ENCODE results near the gene PRR36. TPM values are rescaled to one million over a fixed set of nuclear protein-coding genes. Genes with fewer than 3 reads are reported as not detected.
A peak's percentile ranks its signal among the peaks of the same experiment; 100 is the strongest.

PRR36 gene
- total RNA-seq, 2 experiments from 2014 or later: 0.20 TPM; not detected in 1

DNA sequence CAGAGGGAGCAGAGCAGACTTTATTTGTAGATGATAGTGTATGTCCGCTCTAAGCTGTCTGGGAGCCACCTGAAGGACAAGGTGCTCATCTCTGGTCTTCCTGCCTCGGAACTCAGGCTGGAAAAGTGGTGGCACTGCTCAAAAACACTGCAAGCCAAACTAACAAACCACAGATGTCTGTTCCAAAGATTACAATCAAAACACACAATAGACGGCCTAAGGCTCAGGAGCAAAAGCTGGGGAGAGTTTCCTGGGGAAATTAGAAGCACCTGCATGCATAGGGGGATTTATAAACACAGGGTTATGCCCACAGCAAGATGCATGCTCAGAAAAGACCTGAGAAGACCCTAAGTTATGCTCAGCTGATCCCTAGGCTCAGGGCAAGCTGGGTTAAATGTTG is 53.6 kb downstream of the PRR36 start:
- Mint-ChIP-seq H3K27me3 (peaks cover 34% of the 10 kb centered on the region), H3K4me1 (ENCODE audit: low read depth) (peaks cover 1% of the 10 kb centered on the region), H3K9me3 (peaks cover 16% of the 10 kb centered on the region), H3K36me3 (ENCODE audit: low read depth) (peaks cover 1% of the 10 kb centered on the region), H3K27ac (no peak overlapping the region), H3K4me3 (no peak overlapping the region)
- no peak for ATAC-seq
- ChIA-PET CTCF (interaction anchor here (1.6 kb wide), 1 partner anchor 140 kb away, joined by 5 read pairs; the partner anchor contains the start of gene TRAPPC5), POLR2A (interaction anchor here (0.6 to 1.6 kb wide), 2 partner anchors 10 to 81 kb away, joined by 3 to 4 read pairs; no protein-coding TSS in a partner anchor)
- TF ChIP-seq, protein P1, sequence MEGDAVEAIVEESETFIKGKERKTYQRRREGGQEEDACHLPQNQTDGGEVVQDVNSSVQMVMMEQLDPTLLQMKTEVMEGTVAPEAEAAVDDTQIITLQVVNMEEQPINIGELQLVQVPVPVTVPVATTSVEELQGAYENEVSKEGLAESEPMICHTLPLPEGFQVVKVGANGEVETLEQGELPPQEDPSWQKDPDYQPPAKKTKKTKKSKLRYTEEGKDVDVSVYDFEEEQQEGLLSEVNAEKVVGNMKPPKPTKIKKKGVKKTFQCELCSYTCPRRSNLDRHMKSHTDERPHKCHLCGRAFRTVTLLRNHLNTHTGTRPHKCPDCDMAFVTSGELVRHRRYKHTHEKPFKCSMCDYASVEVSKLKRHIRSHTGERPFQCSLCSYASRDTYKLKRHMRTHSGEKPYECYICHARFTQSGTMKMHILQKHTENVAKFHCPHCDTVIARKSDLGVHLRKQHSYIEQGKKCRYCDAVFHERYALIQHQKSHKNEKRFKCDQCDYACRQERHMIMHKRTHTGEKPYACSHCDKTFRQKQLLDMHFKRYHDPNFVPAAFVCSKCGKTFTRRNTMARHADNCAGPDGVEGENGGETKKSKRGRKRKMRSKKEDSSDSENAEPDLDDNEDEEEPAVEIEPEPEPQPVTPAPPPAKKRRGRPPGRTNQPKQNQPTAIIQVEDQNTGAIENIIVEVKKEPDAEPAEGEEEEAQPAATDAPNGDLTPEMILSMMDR (IDR thresholded peaks at IDR 0.05): no peak
- intact Hi-C loops (cut with micrococcal nuclease): no loop called here
- DNase-seq: no peak

DNA sequence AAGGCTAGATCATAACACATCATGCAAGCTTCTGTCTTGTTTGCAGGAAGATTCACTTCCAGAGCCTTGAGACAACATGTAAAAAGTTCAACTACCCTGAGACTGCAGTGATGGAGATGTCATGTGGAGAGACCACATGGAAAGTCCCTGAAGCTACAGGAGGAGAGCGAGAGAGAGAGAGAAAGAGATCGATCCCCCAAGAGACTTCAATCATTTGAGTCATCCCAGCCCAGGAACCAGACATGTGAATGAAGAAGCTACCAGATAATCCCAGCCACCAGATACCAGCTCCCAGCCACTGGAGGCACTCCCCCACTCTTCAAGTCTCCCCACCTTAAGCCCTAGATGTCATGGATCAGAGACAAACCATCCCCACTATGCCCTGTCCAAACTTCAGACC is 54.9 kb downstream of the PRR36 start:
- peaks cover 34% of the 10 kb centered on the region for H3K27me3 Mint-ChIP-seq

DNA sequence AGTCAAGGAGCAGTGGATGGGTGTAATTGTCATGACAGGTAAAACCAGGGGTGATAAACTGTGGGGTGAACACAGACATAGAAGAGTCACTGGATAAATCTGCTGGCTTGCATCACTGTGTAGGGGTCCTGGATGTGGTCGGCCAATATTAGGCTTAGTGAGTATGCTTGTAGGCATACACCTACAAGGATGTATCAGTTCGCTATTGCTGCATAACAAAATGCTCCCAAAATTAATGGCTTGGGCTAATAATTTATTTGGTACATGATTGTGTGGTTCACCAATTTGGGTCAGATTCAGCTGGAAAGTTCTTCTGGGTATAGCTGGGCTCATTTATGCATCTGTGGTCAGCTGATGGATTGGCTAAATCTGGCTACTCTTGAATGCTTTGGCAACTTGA is 55.4 kb downstream of the PRR36 start:
- CTCF ChIA-PET: interaction anchor here (0.9 to 3.1 kb wide), 5 partner anchors 18 to 250 kb away, joined by 3 to 11 read pairs (median 4); partner anchors contain the start of gene TRAPPC5
- H3K27me3 Mint-ChIP-seq: peaks cover 35% of the 10 kb centered on the region
- no peak for DNase-seq
- H3K4me1 Mint-ChIP-seq (ENCODE audit: low read depth): peaks cover 8% of the 10 kb centered on the region
- POLR2A ChIA-PET: no interaction called here
- no peak for ATAC-seq
- H3K27ac Mint-ChIP-seq: no peak overlapping the region
- H3K36me3 Mint-ChIP-seq (ENCODE audit: low read depth): peaks cover 1% of the 10 kb centered on the region
- no peak overlapping the region for H3K4me3 Mint-ChIP-seq
- intact Hi-C loops (cut with micrococcal nuclease): no loop called here
- H3K9me3 Mint-ChIP-seq: peaks cover 16% of the 10 kb centered on the region
- TF ChIP-seq, protein P1 (IDR thresholded peaks at IDR 0.05): no peak

More for the DNA sequence above, 54.9 kb downstream of the PRR36 start:
- TF ChIP-seq, protein P1 (IDR thresholded peaks at IDR 0.05): no peak
- Mint-ChIP-seq H3K9me3 (peaks cover 16% of the 10 kb centered on the region), H3K27ac (no peak overlapping the region), H3K4me3 (no peak overlapping the region), H3K4me1 (ENCODE audit: low read depth) (peaks cover 8% of the 10 kb centered on the region), H3K36me3 (ENCODE audit: low read depth) (peaks cover 1% of the 10 kb centered on the region)
- CTCF ChIA-PET: interaction anchor here (0.9 to 3.1 kb wide), 3 partner anchors 40 to 251 kb away, joined by 3 to 11 read pairs (median 4); partner anchors contain the start of gene TRAPPC5
- peak; percentile 42 for ATAC-seq
- DNase-seq: no peak
- intact Hi-C loops (cut with micrococcal nuclease): no loop called here
- POLR2A ChIA-PET: no interaction called here

Other genes starting within 250 kb of the PRR36 start
- gene XAB2, start 244.8 kb downstream of the PRR36 start, total RNA-seq: 10 to 100 TPM; 50.7 to 54.1 TPM
- gene PET100, start 244.6 kb downstream of the PRR36 start, total RNA-seq: 10 to 100 TPM; 71.8 to 83.3 TPM
- gene PCP2, start 240.7 kb downstream of the PRR36 start, total RNA-seq: 1 to 10 TPM; 4.0 to 4.8 TPM
- 10 to 100 TPM; 96.4 to 99.2 TPM for gene STXBP2, start 237.3 kb downstream of the PRR36 start, total RNA-seq
- gene RETN, start 205.3 kb downstream of the PRR36 start, total RNA-seq: not detected
- not detected for gene MCEMP1, start 197.3 kb downstream of the PRR36 start, total RNA-seq
- 10 to 100 TPM; 85.0 to 85.9 TPM for gene TRAPPC5, start 193.6 kb downstream of the PRR36 start, total RNA-seq
- gene FCER2, start 172.3 kb downstream of the PRR36 start, total RNA-seq: 1 to 10 TPM; 3.0 to 3.7 TPM
- gene CLEC4G, start 142.3 kb downstream of the PRR36 start, total RNA-seq: not detected
- not detected for gene CD209, start 126.9 kb downstream of the PRR36 start, total RNA-seq
- gene CLEC4M, start 111.1 kb downstream of the PRR36 start, total RNA-seq: not detected
- gene EVI5L, start 44.2 kb downstream of the PRR36 start, total RNA-seq: 1 to 10 TPM; 3.4 to 3.9 TPM
- not detected for gene LRRC8E, start 14.1 kb upstream of the PRR36 start, total RNA-seq
- gene MAP2K7, start 29.5 kb upstream of the PRR36 start, total RNA-seq: 10 to 100 TPM; 36.8 to 37.0 TPM
- gene TGFBR3L, start 40.4 kb upstream of the PRR36 start, total RNA-seq: 1 to 10 TPM; 5.1 to 5.9 TPM
- 10 to 100 TPM; 16.0 to 18.2 TPM for gene SNAPC2, start 45.9 kb upstream of the PRR36 start, total RNA-seq
- under 1 TPM; 0.74 to 0.87 TPM for gene CTXN1, start 51.7 kb upstream of the PRR36 start, total RNA-seq
- 10 to 100 TPM; 92.3 to 95.5 TPM for gene TIMM44, start 69.3 kb upstream of the PRR36 start, total RNA-seq
- gene ELAVL1, start 131.3 kb upstream of the PRR36 start, total RNA-seq: 100 to 1,000 TPM; 161 to 164 TPM
- under 1 TPM in 1 of 2 experiments, not detected in 1; 0.29 TPM for gene CCL25, start 178.4 kb upstream of the PRR36 start, total RNA-seq